Heart right ventricle (tissue), 16 donors: Measurements from ENCODE around the gene SHISA5. TPM values are rescaled to one million over a fixed set of nuclear protein-coding genes. Genes with fewer than 3 reads are reported as not detected.

Experiments used
- ATAC-seq, 8 donors: fragments of 200-7000 bp; cut with Tn5 transposase; one replicate each; pipeline ENCODE4 v1.9.1; 2020; ENCODE audit warnings: mild to moderate bottlenecking in 8 of 8, moderate library complexity in 8 of 8, moderate number of reproducible peaks in 1 of 8
- DNase-seq, 2 donors: peaks; one replicate each; pipeline ENCODE4 v3.0.0-alpha.2; 2020
- H3K27ac ChIP-seq, 10 donors: fragments of 200-600 bp; sonication (generic) in 2 of 10; one replicate each; pipeline versions ENCODE4 v1.5.0 to v1.8.0; 2020 to 2022; ENCODE audit warnings: mild to moderate bottlenecking in 3 of 10
- H3K27me3 ChIP-seq, 7 donors: fragments of 200-600 bp; one replicate each; pipeline ENCODE4 v1.8.0; 2021 to 2022; ENCODE audit warnings: mild to moderate bottlenecking in 2 of 7
- H3K36me3 ChIP-seq, 9 donors: fragments of 200-600 bp; sonication (generic) in 1 of 9; one replicate each; pipeline versions ENCODE4 v1.5.0 to v1.8.0; 2020 to 2022; ENCODE audit warnings: mild to moderate bottlenecking in 2 of 9
- H3K4me1 ChIP-seq, 9 donors: fragments of 200-600 bp; sonication (generic) in 1 of 9; one replicate each; pipeline versions ENCODE4 v1.5.0 to v1.8.0; 2020 to 2022; ENCODE audit warnings: mild to moderate bottlenecking in 4 of 9
- H3K4me3 ChIP-seq, 10 donors: fragments of 200-600 bp; sonication (generic) in 2 of 10; one replicate each; pipeline versions ENCODE4 v1.5.0 to v1.8.0; 2020 to 2022; ENCODE audit warnings: mild to moderate bottlenecking in 7 of 10, moderate library complexity in 2 of 10
- H3K9me3 ChIP-seq, 11 donors: fragments of 200-600 bp in 10 of 11; sonication (generic) in 2 of 11; one replicate each; pipeline versions ENCODE4 v1.5.0 to v1.8.0; 2013 to 2022; ENCODE audit warnings: mild to moderate bottlenecking in 2 of 11, control low read depth in 1 of 11, moderate library complexity in 1 of 11
- WGBS, 2 donors: extraction: QIAGEN DNeasy Blood & Tissue Kit; methylation state at CpG; one replicate each; pipeline ENCODE4 v1.1.7; 2013; ENCODE audit warnings: inconsistent platforms in 1 of 2; 5-methylcytosine and 5-hydroxymethylcytosine counted together
- intact Hi-C, 10 donors: fragments of 100-400 bp; cut with DNase I; formaldehyde crosslinking; loops; one replicate each; pipeline versions ENCODE4 v1.11.1 to v1.14.2; 2022
- polyA plus RNA-seq, 2 donors: library from polyadenylated mRNA; stranded (reverse); fragments of 200-250 nt; gene quantifications; one replicate each; pipeline ENCODE4 v1.2.3, GENCODE V29; 2013
- total RNA-seq, 10 donors: library from RNA; stranded (reverse); fragmentation: NEBNext Ultra II Directional in 3 of 10; extraction: Animal tissue kit (Norgen Biotek cat#: 25700) in 3 of 10; gene quantifications; one replicate each; pipeline versions ENCODE4 v1.2.1 to v1.2.4, GENCODE V29; 2021 to 2023
- TF ChIP-seq, protein P1 (sequence below), 9 donors: fragments of 200-600 bp; sonication (generic) in 2 of 9; IDR thresholded peaks; one replicate each; pipeline versions ENCODE4 v1.5.0 to v1.8.0; 2021 to 2022; ENCODE audit warnings: antibody characterized with exemption in 9 of 9, mild to moderate bottlenecking in 5 of 9, moderate library complexity in 1 of 9
- donor health status: Arrhythmogenic right ventricular cardiomyopathy.
- donor health status: ischemic (EF 13 %, LVEDD 7.1; RV severe dilation, severe dysfunction).
- donor health status: healthy with polysubstance abuse.
- donor health status: DM: no; HTN: yes; CAD: no.
- donor health status: DM: no; HTN: no; CAD: no.
- donor health status: ischemic (EF 25% LVEDD 6.9; RV normal size, moderate dysfunction).
- donor health status: ischemic (EF 25% LVEDD 5.7; RV mildly dilated, moderate dysfunction).
- donor health status: healthy.
- donor health status: DM: yes; HTN: yes; CAD: no.
- donor health status: Ischemic cardiomyopathy.
- donor health status: ischemic (EF 35%, LVEDD 5.7; RV mildly dilated, moderate dysfunction).
- donor health status: nonischemic (EF 11% LVEDD 7.7; RV severe dilation, severe dysfunction).
- donor health status: DM: yes; HTN: yes; CAD: no.
- donor health status: PGD.
- donor health status: ischemic (EF 29% LVEDD 5.4; RV normal size, mild dysfunction).
- donor health status: nonischemic (EF 23%, LVEDD 6.1; RV moderate dilation, normal function).

The SHISA5 gene
- total and polyA plus RNA-seq, 12 donors: 34.6 to 95.3 (median 52.9) TPM

DNA sequence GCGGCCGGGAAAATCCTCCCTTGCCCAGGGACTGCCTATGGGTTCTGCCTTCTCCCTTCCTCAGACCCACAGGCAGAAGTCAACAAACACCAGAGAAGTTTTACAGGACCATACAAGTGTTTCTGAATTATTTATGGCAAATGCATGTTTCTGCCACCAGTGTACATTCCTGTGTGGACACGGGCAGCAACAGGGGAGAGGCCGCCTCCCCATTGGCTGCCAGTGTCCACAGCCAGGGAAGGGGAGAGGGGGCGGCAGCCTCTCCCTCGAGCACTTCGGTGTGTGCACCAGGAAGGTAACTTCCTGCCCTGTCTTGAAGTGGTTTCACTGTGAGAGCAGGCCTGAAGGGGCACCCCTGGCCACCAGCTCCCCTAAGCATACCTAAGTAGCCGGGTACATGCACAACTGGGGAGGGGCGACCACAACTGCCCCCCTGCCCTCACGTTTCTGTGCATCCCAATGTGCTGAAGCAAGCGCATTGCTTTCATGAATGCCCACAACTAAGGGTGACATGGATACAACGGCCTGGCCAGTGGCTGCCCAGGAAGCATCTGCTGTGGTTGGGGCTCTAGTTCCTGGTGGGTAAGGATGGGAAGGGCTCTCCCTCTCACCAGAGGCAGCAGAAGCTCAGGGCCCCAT is 14.8 kb upstream of the SHISA5 start:
- Histone ChIP-seq H3K36me3 (peaks cover 0 to 38% (median 0%) of the 10 kb centered on the region in 9 donors), H3K9me3 (no peaks in the 10 kb centered on the region), H3K4me1 (peaks cover 0 to 4% (median 0%) of the 10 kb centered on the region in 9 donors), H3K4me3 (no peak overlapping the region), H3K27me3 (no peaks in the 10 kb centered on the region), H3K27ac (no peak overlapping the region)
- 78 to 81% methylated on average over 12 of the region's 12 CpGs for WGBS, 2 donors
- no peak for ATAC-seq
- intact Hi-C loops: no loop called here
- TF ChIP-seq, protein P1, sequence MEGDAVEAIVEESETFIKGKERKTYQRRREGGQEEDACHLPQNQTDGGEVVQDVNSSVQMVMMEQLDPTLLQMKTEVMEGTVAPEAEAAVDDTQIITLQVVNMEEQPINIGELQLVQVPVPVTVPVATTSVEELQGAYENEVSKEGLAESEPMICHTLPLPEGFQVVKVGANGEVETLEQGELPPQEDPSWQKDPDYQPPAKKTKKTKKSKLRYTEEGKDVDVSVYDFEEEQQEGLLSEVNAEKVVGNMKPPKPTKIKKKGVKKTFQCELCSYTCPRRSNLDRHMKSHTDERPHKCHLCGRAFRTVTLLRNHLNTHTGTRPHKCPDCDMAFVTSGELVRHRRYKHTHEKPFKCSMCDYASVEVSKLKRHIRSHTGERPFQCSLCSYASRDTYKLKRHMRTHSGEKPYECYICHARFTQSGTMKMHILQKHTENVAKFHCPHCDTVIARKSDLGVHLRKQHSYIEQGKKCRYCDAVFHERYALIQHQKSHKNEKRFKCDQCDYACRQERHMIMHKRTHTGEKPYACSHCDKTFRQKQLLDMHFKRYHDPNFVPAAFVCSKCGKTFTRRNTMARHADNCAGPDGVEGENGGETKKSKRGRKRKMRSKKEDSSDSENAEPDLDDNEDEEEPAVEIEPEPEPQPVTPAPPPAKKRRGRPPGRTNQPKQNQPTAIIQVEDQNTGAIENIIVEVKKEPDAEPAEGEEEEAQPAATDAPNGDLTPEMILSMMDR (IDR thresholded peaks at IDR 0.05): no peak
- no peak for DNase-seq

DNA sequence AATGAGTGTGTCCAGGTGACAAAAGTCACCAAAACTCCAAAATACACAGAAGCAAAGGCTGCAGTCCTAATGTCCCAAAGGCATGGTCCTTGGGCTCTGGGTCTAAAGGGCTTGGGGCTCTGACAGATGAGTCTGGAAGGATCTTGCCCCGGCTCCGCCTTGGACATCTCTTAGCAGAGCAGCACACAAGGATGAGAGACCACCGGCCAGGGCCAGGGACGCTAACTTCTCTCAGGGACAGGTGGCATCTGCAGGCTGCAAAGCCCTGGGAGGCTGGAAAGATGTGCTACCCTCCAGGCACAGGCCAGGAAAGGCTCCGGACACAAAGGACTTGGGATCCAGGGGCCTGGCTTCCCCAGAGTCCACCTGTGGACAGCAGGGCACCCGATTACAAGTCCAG is 14.1 kb upstream of the SHISA5 start:
- no peak overlapping the region for H3K4me3 ChIP-seq
- TF ChIP-seq, protein P1 (IDR thresholded peaks at IDR 0.05): no peak
- no peaks in the 10 kb centered on the region for H3K27me3 ChIP-seq
- WGBS, 2 donors: 92 to 96% methylated on average over 6 of the region's 6 CpGs
- peaks cover 0 to 31% (median 0%) of the 10 kb centered on the region in 9 donors for H3K36me3 ChIP-seq
- no peaks in the 10 kb centered on the region for H3K9me3 ChIP-seq
- DNase-seq (no peak), ATAC-seq (no peak)
- intact Hi-C loops: no loop called here
- peaks cover 0 to 4% (median 0%) of the 10 kb centered on the region in 9 donors for H3K4me1 ChIP-seq
- no peak overlapping the region for H3K27ac ChIP-seq

DNA sequence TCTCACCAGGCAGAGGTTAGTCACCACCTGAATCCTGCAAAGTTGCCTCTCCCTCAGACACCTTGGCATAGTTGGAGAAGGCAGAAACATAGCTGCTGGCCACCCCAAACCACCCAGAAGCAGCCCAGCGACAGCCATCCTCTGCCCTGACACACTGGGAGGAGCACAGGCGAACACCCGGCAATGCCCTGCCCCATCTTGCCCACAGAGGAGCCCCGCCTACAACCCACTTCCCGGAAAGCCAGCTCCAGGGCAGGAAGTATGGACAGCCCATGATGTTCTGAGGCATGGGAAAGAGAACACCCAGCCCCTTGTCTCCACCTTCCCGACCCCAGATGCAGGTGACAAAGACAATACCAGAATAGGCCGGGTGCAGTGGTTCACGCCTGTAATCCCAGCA is 12.6 kb upstream of the SHISA5 start:
- DNase-seq (no peak), ATAC-seq (no peak)
- 72 to 80% methylated on average over 8 of the region's 8 CpGs for WGBS, 2 donors
- Histone ChIP-seq H3K9me3 (no peaks in the 10 kb centered on the region), H3K4me3 (no peak overlapping the region), H3K27me3 (no peaks in the 10 kb centered on the region), H3K4me1 (peaks cover 0 to 4% (median 0%) of the 10 kb centered on the region in 9 donors), H3K27ac (no peak overlapping the region), H3K36me3 (peaks cover 0 to 19% (median 0%) of the 10 kb centered on the region in 9 donors)
- TF ChIP-seq, protein P1 (IDR thresholded peaks at IDR 0.05): no peak
- intact Hi-C loops: no loop called here

DNA sequence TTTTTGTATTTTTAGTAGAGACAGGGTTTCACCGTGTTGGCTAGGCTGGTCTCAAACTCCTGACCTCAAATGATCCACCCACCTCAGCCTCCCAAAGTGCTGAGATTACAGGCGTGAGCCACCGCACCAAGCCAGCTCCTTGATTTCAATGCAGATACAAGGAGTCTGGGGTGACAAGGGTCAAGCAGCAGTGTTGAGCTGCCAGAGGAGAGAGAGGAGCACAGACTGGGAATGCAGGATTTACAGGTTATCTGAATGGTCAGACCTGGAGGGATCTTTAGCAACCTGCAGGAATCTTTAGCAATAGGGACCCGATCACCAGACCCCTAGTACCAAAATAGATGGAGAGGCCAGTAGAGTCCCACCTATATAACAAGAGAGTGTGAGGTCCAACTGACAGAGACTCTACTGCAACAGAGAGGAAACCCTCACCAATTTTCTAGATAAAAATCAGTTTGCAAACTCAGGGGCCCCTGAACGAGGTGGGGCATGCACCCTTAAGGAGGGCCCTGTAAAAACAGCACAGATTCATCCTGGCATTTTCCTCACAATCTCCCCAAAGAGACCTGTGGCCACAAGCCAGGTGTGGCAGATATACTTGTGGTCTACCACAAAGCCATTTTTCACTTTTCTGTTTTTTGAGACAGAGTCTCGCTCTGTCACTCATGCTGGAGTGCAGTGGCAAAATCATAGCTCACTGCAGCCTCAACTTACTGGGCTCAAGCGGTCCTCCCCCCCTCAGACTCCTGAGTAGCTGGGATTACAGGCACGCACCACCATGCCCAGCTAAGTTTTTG is 10.7 kb upstream of the SHISA5 start:
- H3K27ac ChIP-seq: no peak overlapping the region
- peaks cover 0 to 9% (median 0%) of the 10 kb centered on the region in 9 donors for H3K36me3 ChIP-seq
- no peaks in the 10 kb centered on the region for H3K27me3 ChIP-seq
- intact Hi-C loops: loop anchor here in 1 of 10 donors (5.0 kb wide), 1 partner anchor 52 kb away; no protein-coding TSS in a partner anchor
- no peak for ATAC-seq
- TF ChIP-seq, protein P1 (IDR thresholded peaks at IDR 0.05): no peak
- H3K9me3 ChIP-seq: no peaks in the 10 kb centered on the region
- no peak overlapping the region for H3K4me3 ChIP-seq
- 88 to 89% methylated on average over 8 of the region's 8 CpGs for WGBS, 2 donors
- peaks cover 0 to 4% (median 0%) of the 10 kb centered on the region in 9 donors for H3K4me1 ChIP-seq
- DNase-seq: no peak
